GM15510 (cell line): Measurements from ENCODE around the gene CCDC73.

Experiments
- POLR2A ChIP-seq: IDR thresholded peaks from 3 replicates; pipeline ENCODE4 v1.6.1; 2011; ENCODE audit warnings: borderline replicate concordance; ENCODE audit not compliant: insufficient read length; ENCODE audit errors: extremely low read depth

CCDC73 gene

DNA sequence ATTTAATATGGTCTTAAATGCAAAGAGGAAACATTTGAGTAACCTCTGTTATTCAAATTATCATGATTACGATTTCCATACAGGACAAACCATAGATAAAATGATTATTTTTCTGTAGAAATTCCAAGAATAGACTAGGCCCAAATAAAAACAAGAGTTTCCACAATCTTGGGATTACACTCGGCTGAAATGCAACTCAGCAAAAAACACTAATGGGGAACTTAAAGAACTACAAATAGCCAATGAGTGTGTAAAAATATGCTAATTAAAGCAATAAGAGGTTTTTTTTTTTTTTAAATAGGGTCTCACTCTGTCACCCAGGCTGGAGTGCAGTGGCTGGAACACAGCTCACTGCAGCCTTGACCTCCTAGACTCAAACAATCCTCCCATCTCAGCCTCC is 24.7 kb upstream of the CCDC73 start:
- no peak for TF ChIP-seq POLR2A

GRCh38 chr11:32817852-32818183 is 23.4 kb upstream of the CCDC73 start:
- no peak for TF ChIP-seq POLR2A

DNA sequence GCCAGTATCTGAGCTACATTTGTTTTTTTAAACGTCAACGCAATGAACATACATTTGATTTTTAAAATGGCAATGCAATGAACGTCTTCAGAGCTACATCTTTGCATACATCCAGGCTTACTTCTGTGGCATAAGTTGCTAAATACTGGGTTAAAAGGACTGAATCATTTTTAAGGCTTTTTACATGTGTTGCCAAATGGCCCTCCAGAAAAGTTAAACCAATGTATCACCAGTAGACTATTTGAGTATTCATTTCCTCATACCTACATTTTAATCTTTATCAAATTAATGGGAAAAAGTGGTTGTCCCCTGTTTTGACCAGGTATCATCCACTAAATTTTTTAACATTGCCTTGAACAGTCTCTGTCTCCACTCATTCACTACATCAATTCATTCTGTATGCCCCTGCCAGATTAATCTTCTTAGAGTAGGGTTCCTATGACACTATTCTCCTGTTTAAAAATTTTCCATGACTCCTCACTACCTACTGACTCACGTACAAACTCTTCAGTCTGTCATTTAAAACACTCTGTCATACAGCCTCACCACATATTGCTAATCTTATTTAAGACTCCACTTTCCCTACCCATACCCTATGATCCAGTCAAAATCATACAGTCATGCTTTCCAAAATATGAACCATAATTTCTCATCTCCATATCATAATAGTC is 22.9 kb upstream of the CCDC73 start:
- TF ChIP-seq POLR2A, result no peak

GRCh38 chr11:32809313-32809712 is 14.9 kb upstream of the CCDC73 start:
- TF ChIP-seq POLR2A, result no peak

DNA sequence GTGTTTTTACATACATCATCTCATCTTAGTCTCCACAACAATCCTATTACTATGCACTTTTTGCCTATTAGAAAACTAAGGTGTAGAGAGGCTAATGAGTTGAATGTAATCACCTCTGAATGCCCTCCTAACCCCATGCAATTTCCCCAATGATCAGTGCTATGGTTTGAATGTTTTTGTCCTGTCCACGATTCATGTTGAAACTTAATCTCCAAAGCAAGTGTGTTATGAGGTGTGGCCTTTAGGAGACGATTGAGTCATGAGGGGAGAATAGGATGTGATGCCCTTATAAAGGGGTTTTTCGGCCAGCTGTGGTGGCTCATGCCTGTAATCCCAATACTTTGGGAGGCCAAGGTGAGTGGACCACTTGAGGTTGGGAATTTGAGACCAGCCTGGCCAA is 2.0 kb upstream of the CCDC73 start:
- no peak for TF ChIP-seq POLR2A

- no peak for TF ChIP-seq POLR2A
Measured at GRCh38 chr11:32792948-32793475, 1.4 kb downstream of the CCDC73 start.

GRCh38 chr11:32792111-32792947 is 2.1 kb downstream of the CCDC73 start:
- TF ChIP-seq POLR2A, result no peak

- no peak for TF ChIP-seq POLR2A
Measured at GRCh38 chr11:32790916-32791315, 3.5 kb downstream of the CCDC73 start.

DNA sequence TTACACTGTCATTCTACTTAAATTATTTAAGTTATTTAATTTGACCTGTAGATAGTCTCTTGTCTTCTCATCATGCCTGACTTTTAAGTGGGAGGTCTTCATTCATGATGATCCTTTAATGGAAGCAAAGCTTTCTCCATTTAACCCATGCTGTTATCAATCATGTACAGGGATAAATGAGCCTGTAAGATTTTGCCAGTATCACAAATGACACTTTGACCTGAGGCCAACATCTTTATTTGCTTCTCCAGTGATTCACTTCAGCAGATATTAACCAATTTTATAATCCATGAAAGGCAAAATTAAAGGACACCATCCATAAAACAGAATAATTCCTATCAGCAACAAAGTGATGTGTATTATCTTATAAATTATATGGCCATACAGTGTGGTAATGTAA is 7.7 kb downstream of the CCDC73 start:
- TF ChIP-seq POLR2A, result no peak

DNA sequence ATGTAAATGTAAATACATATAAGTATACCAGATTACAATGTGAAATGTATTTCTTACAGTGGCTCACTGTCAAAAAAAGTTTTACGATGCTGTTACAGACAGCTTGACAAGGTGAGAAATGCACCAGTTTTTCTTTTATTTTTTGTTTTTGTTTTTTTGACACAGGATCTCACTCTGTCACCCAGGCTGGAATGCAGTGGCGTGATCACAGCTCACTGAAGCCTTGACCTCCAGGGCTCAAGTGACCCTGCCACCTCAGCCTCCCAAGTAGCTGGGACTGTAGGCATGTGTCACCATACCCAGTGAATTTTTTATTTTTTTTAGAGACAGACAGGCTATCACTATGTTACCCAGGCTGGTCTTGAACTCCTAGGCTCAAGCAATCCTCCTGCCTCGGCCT is 9.2 kb downstream of the CCDC73 start:
- TF ChIP-seq POLR2A, result no peak

DNA sequence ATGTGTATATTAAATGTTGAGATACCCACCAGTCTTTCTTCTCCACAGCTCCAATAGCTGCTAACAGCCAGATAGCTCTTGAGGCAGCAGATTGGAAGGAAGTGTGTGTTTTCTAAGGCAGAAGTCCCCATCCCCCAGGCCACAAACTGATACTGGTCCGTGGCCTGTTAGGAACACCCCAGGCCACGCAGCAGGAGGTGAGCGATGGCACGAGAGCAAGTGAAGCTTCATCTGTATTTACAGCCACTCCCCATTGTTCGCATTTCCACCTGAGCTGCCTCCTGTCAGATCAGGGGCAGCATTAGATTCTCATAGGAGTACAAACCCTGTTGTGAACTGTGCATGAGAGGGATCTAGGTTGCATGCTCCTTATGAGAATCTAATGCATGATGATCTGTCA is 12.7 kb downstream of the CCDC73 start:
- no peak for TF ChIP-seq POLR2A

DNA sequence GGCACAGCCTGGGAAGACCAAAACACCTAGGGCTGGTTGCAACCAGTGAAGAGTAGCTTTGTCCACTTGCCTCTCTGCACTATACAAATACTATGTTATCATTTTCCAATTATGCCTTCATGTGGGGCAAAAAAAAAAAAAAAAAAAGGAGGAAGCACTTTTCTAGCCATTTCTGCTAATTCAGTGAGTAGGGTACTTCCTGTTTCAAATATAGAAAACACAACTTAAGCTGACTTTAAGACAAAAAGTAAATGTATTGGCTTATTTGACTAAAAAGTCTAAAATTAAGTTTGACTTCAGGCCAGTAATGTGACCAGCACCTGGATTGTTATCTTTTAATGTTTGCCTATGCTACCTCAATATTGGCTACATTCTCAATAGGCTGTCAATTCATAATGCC is 15.3 kb downstream of the CCDC73 start:
- TF ChIP-seq POLR2A, result no peak

DNA sequence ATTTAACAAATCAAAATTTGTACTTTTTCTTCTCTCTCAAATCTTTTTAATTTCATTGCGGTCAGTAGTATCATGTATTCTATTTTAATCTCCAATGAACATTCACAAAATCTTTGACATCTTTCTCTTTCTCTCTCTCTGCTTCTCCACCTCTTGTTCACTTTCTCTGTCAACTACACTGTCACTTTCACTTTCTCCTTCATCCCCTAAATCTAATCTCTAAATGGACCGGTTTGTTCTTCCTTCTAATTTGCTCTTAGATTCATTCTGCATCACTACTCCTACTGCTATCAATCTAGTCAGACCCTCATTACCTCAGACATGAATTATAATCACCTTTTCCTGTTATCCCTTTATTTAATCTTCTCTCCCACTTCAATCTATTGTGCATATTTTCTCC is 18.6 kb downstream of the CCDC73 start:
- no peak for TF ChIP-seq POLR2A

DNA sequence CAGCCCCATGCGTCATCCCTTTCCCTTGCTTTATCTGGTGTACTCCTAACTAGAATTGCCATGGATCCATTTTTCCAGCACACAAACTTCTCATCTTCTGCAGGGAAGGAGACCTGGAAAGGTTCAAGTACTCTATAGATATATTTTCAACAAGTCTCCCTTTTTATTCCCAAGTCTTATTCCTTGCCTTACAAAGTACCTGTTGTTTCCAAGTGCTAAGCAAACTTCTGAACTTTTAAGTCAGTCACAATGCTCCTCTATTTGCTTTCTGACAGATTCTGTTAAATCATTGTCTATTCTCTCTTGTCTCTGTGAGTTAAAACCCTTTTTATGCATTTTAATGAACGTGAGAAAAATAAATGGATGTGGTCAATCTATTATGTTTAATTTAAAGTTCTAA is 20.4 kb downstream of the CCDC73 start:
- no peak for TF ChIP-seq POLR2A

DNA sequence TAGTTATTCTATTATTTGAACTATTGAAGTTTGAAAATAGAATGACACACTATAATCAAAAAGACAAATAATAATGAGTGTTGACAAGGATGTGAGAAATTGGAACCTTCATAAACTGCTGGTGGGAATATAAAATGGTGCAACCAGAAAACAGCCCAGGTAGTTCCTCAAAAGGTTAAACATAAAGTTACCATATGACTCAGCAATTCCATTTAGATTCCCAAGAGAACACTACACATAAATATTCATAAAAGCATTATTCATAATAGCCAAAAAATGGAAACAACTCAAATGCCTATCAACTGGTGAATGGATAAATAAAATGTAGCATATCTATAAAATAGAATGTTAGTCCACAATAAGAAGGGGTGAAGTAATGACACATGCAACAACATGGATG is 21.7 kb downstream of the CCDC73 start:
- TF ChIP-seq POLR2A, result no peak

DNA sequence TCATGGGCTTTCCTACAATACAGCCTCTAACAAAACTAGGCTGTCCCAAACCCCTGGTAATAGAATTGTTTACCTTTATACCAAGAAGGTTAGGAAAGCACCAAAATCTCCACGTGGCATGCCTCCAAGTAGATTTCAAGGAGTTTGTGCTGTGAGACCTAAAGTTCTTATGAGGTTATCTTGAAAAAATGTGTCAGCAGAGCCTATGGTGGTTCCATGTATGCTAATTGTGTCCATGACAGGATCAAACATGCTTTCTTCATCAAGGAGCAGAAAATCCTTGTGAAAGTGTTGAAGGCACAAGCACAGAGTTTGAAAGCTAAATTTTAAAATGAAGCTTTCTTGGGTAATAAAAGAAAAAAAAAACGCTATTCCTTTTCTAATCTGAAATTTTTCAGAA is 36.2 kb downstream of the CCDC73 start:
- TF ChIP-seq POLR2A, result no peak
